H1 (cell line): Measurements from ENCODE around the gene GATA5. TPM values are rescaled to one million over a fixed set of nuclear protein-coding genes. Genes with fewer than 3 reads are reported as not detected.

Source experiments
- CTCF ChIA-PET: fragments of 300-600 bp; sonication (Branson Sonifier 250); formaldehyde crosslinking; loops from one replicate; lab custom pipeline; 2021; ENCODE audit not compliant: partially characterized antibody; lab: Charles Lee
- POLR2A ChIA-PET: fragments of 300-600 bp; sonication (Branson Sonifier 250); formaldehyde crosslinking; loops from one replicate; lab custom pipeline; 2021; ENCODE audit warnings: inconsistent platforms; ENCODE audit not compliant: partially characterized antibody; lab: Charles Lee
- DNase-seq, 2 experiments: peaks; one replicate each; pipeline versions ENCODE4 v3.0.0 to v3.0.0-alpha.2; 2010 to 2022; ENCODE audit warnings: low spot score in 2 of 2, low read depth in 1 of 2, mixed read lengths in 1 of 2
- FAIRE-seq: peaks from 2 replicates; lab custom pipeline; 2011; peaks lifted over from hg19 to GRCh38; lab: Jason Lieb, UNC
- H2AFZ ChIP-seq: 2 replicates; pipeline ENCODE4 v1.8.1; 2012; ENCODE audit warnings: low read length, inconsistent platforms
- H2AK5ac ChIP-seq: 2 replicates; pipeline ENCODE4 v1.6.1; 2013; ENCODE audit warnings: low read depth, low read length
- H2BK120ac ChIP-seq: replicated peaks from 2 replicates; pipeline ENCODE3; 2013; ENCODE audit warnings: low read depth, low read length, inconsistent platforms
- H2BK12ac ChIP-seq: 2 replicates; pipeline ENCODE4 v1.6.1; 2013; ENCODE audit warnings: low read depth, low read length
- H2BK15ac ChIP-seq: 2 replicates; pipeline ENCODE4 v1.6.1; 2013; ENCODE audit warnings: low read length
- H2BK20ac ChIP-seq: 2 replicates; pipeline ENCODE4 v1.6.1; 2013; ENCODE audit warnings: low read length
- H2BK5ac ChIP-seq: 2 replicates; pipeline ENCODE4 v1.6.1; 2013; ENCODE audit warnings: low read depth, low read length
- H3K14ac ChIP-seq: 2 replicates; pipeline ENCODE4 v1.6.1; 2013; ENCODE audit warnings: inconsistent platforms; ENCODE audit not compliant: insufficient read length
- H3K18ac ChIP-seq: 2 replicates; pipeline ENCODE4 v1.6.1; 2013; ENCODE audit warnings: low read length; ENCODE audit errors: extremely low read depth
- H3K23ac ChIP-seq: 2 replicates; pipeline ENCODE4 v1.6.1; 2013; ENCODE audit warnings: inconsistent platforms; ENCODE audit not compliant: insufficient read length
- H3K23me2 ChIP-seq: 2 replicates; pipeline ENCODE4 v1.6.1; 2013; ENCODE audit warnings: low read depth, low read length
- H3K27ac ChIP-seq: 2 replicates; pipeline ENCODE4 v1.6.1; 2011; ENCODE audit warnings: low read depth, low read length, inconsistent platforms
- H3K27me3 ChIP-seq, 4 experiments: replicated peaks in 1 of 4; 1 replicate in 1 of 4; 2 replicates in 3 of 4; pipeline versions ENCODE4 v1.6.1 to v1.8.1; 2011 to 2013; ENCODE audit warnings: low read length in 3 of 4, mild to moderate bottlenecking in 3 of 4, inconsistent platforms in 2 of 4, mixed read lengths in 2 of 4, moderate library complexity in 1 of 4; ENCODE audit not compliant: control insufficient read depth in 3 of 4, insufficient read depth in 3 of 4; ENCODE audit errors: extremely low read depth in 1 of 4
- H3K36me3 ChIP-seq, 4 experiments: 2 replicates each; pipeline versions ENCODE4 v1.6.1 to v1.8.1; 2011 to 2013; ENCODE audit warnings: mild to moderate bottlenecking in 4 of 4, low read length in 3 of 4, moderate library complexity in 2 of 4, control low read depth in 1 of 4, inconsistent platforms in 1 of 4; ENCODE audit not compliant: insufficient read depth in 4 of 4, control insufficient read depth in 2 of 4
- H3K4ac ChIP-seq: replicated peaks from 2 replicates; pipeline ENCODE3; 2013; ENCODE audit warnings: low read length, low read depth, mixed read lengths, inconsistent platforms; ENCODE audit not compliant: insufficient read length
- H3K4me1 ChIP-seq, 4 experiments: replicated peaks in 1 of 4; 1 replicate in 1 of 4; 2 replicates in 3 of 4; pipeline versions ENCODE4 v1.6.1 to v1.8.1; 2011 to 2013; ENCODE audit warnings: low read length in 3 of 4, inconsistent platforms in 2 of 4, mixed read lengths in 1 of 4; ENCODE audit not compliant: insufficient read depth in 4 of 4, control insufficient read depth in 3 of 4
- H3K4me2 ChIP-seq, 2 experiments: 2 replicates each; pipeline versions ENCODE4 v1.6.1 to v1.8.1; 2011 to 2013; ENCODE audit warnings: low read depth in 2 of 2, low read length in 2 of 2, control low read depth in 1 of 2, inconsistent platforms in 1 of 2, mild to moderate bottlenecking in 1 of 2; ENCODE audit not compliant: insufficient read depth in 1 of 2
- H3K4me3 ChIP-seq, 4 experiments: fragments of 200-600, 300-600 bp in 1 of 4; sonication (generic), shearing (Covaris generic), sonication (Bioruptor Twin) in 1 of 4; 2 replicates each; pipeline versions ENCODE4 v1.5.1 to v1.8.1; 2011 to 2016; ENCODE audit warnings: low read length in 4 of 4, low read depth in 3 of 4, control low read depth in 2 of 4, inconsistent platforms in 2 of 4, mild to moderate bottlenecking in 2 of 4, mixed read lengths in 1 of 4, moderate library complexity in 1 of 4; ENCODE audit not compliant: insufficient read depth in 2 of 4; ENCODE audit errors: extremely low read depth in 1 of 4
- H3K56ac ChIP-seq: replicated peaks from 2 replicates; pipeline ENCODE3; 2013; ENCODE audit warnings: low read depth, mild to moderate bottlenecking, mixed read lengths, low read length, inconsistent platforms; ENCODE audit not compliant: insufficient read length
- H3K79me1 ChIP-seq: 2 replicates; pipeline ENCODE4 v1.6.1; 2013; ENCODE audit warnings: low read depth, low read length, control low read depth
- H3K79me2 ChIP-seq, 2 experiments: 2 replicates each; pipeline versions ENCODE4 v1.6.1 to v1.8.1; 2012 to 2013; ENCODE audit warnings: low read length in 2 of 2, mild to moderate bottlenecking in 2 of 2, inconsistent platforms in 1 of 2; ENCODE audit not compliant: insufficient read depth in 2 of 2, control insufficient read depth in 1 of 2
- H3K9ac ChIP-seq, 4 experiments: replicated peaks in 1 of 4; 1 replicate in 1 of 4; 2 replicates in 3 of 4; pipeline versions ENCODE4 v1.6.1 to v1.8.1; 2011 to 2013; ENCODE audit warnings: low read depth in 3 of 4, low read length in 3 of 4, control low read depth in 2 of 4, mild to moderate bottlenecking in 2 of 4, moderate library complexity in 2 of 4, inconsistent platforms in 1 of 4; ENCODE audit errors: extremely low read depth in 1 of 4
- H3K9me3 ChIP-seq, 2 experiments: 2 replicates each; pipeline versions ENCODE4 v1.6.1 to v1.8.1; 2012 to 2013; ENCODE audit warnings: mild to moderate bottlenecking in 2 of 2, moderate library complexity in 2 of 2, control low read depth in 1 of 2, inconsistent platforms in 1 of 2, low read depth in 1 of 2, low read length in 1 of 2, mixed read lengths in 1 of 2; ENCODE audit not compliant: insufficient read depth in 2 of 2
- H4K20me1 ChIP-seq, 2 experiments: replicated peaks in 1 of 2; 2 replicates each; pipeline versions ENCODE3 to v1.8.1; 2011 to 2013; ENCODE audit warnings: inconsistent platforms in 2 of 2, low read length in 2 of 2, mild to moderate bottlenecking in 1 of 2; ENCODE audit not compliant: insufficient read depth in 2 of 2, control insufficient read depth in 1 of 2
- H4K5ac ChIP-seq: 2 replicates; pipeline ENCODE4 v1.6.1; 2013; ENCODE audit warnings: low read length, low read depth, mixed read lengths, inconsistent platforms; ENCODE audit not compliant: insufficient read length
- H4K8ac ChIP-seq: 2 replicates; pipeline ENCODE4 v1.8.0; 2013; ENCODE audit warnings: mild to moderate bottlenecking, moderate library complexity, low read length, inconsistent platforms; ENCODE audit not compliant: insufficient read depth; ENCODE audit errors: extremely low read depth
- H4K91ac ChIP-seq: replicated peaks from 2 replicates; pipeline ENCODE3; 2013; ENCODE audit warnings: low read length, mixed read lengths, inconsistent platforms; ENCODE audit not compliant: insufficient read length
- BRCA1 ChIP-seq: IDR thresholded peaks from 2 replicates; pipeline ENCODE4 v1.6.1; 2012; ENCODE audit warnings: low read depth, low read length, improper control_type of control experiment
- KDM1A ChIP-seq: fragments of 200-600, 300-600 bp; sonication (generic); IDR thresholded peaks from 2 replicates; pipeline ENCODE4 v1.7.1; 2016; ENCODE audit warnings: mild to moderate bottlenecking, low read length, borderline replicate concordance
- RAD21 ChIP-seq, 2 experiments: IDR thresholded peaks in 1 of 2; conservative IDR thresholded peaks in 1 of 2; 2 replicates each; pipeline ENCODE4 v1.6.1; 2011; ENCODE audit warnings: low read depth in 2 of 2, low read length in 2 of 2, improper control_type of control experiment in 1 of 2, inconsistent platforms in 1 of 2, mild to moderate bottlenecking in 1 of 2, moderate library complexity in 1 of 2
- RBBP5 ChIP-seq: IDR thresholded peaks from 2 replicates; pipeline ENCODE4 v1.7.1; 2012; ENCODE audit warnings: low read depth, mild to moderate bottlenecking, inconsistent platforms, low read length, moderate library complexity, borderline replicate concordance
- WGBS, 2 experiments: shearing (Covaris generic) in 1 of 2; methylation state at CpG; one replicate each; pipeline versions ENCODE4 v1.1.6 to v1.1.7; 2013 to 2015; ENCODE audit warnings: low lambda C conversion rate in 2 of 2, mixed read lengths in 2 of 2, inconsistent platforms in 1 of 2, low coverage in 1 of 2, missing lambda C conversion rate in 1 of 2; ENCODE audit not compliant: insufficient replicate concordance in 2 of 2, insufficient coverage in 1 of 2, insufficient read length in 1 of 2; ENCODE audit errors: extremely low coverage in 1 of 2, missing lambda C conversion rate in 1 of 2; 5-methylcytosine and 5-hydroxymethylcytosine counted together
- polyA plus RNA-seq, 7 experiments: library from polyadenylated mRNA; depleted of rRNA in 3 of 7; stranded (reverse) in 5 of 7; unstranded in 2 of 7; fragments of >200 nt in 5 of 7; fragments of 200-250 nt in 2 of 7; gene quantifications; 1 replicate in 5 of 7; 2 replicates in 1 of 7; 4 replicates in 1 of 7; pipeline versions ENCODE4 v1.2.1 to v1.2.3, GENCODE V29; 2011 to 2013; ENCODE audit warnings: missing spikeins in 2 of 7, mixed read lengths in 2 of 7
- total RNA-seq: library from RNA; stranded (reverse); fragmentation: NEBNext Ultra II Directional; extraction: Animal tissue kit (Norgen Biotek cat#: 25700); gene quantifications from 2 replicates; pipeline ENCODE4 v1.2.1, GENCODE V29; 2021

The GATA5 gene
- total and polyA plus RNA-seq, 2 of the 8 experiments (the other 6 are each of a cell fraction or from before 2014, with no cell fraction given) = 0.08 to 0.11 TPM

- no peak overlapping the region for H2AFZ ChIP-seq
- CTCF ChIA-PET = interaction anchor here (0.7 to 10.8 kb wide), 4 partner anchors 12 to 73 kb away, joined by 3 to 104 read pairs (median 4); no protein-coding TSS in a partner anchor
- 0 out of 2 replicates have a peak overlapping the region, but pooled peaks have one; percentile 84 for H2AK5ac ChIP-seq
- peak overlapping the region; percentile 98; the same call in 1 of the 2 replicates for H2BK5ac ChIP-seq
- peak overlapping the region; percentile 46 to 62 for H3K4me2 ChIP-seq
- H2BK12ac ChIP-seq = peak overlapping the region; percentile 95; the same call in 1 of the 2 replicates
- peak overlapping the region; percentile 75 for H4K8ac ChIP-seq
- H3K4me3 ChIP-seq = peak overlapping the region in 3 of 4 experiments; percentile 22 to 36 (median 28); a peak in 5 of 8 replicates
- H3K18ac ChIP-seq = peak overlapping the region; percentile 97
- H3K4ac ChIP-seq = peak overlapping the region; percentile 91
- H2BK120ac ChIP-seq = peak overlapping the region; percentile 92
- no peaks in the 10 kb centered on the region; a peak in 1 of 8 replicates for H3K36me3 ChIP-seq
- peak overlapping the region; percentile 58 for H3K27ac ChIP-seq
- no peak overlapping the region; a peak in 1 of 7 replicates for H3K9ac ChIP-seq
- peaks cover 0 to under 1% of the 10 kb centered on the region in 2 experiments for H4K20me1 ChIP-seq
- H3K56ac ChIP-seq = no peak overlapping the region
- POLR2A ChIA-PET = interaction anchor here (1.0 to 1.9 kb wide), 5 partner anchors 10 to 70 kb away, joined by 3 to 7 read pairs (median 5); no protein-coding TSS in a partner anchor
- DNase-seq (peak in 1 of 2 experiments; percentile 79), FAIRE-seq (no peak)
- peak overlapping the region; percentile 89 for H4K5ac ChIP-seq
- peak overlapping the region; percentile 98 for H4K91ac ChIP-seq
- H3K23ac ChIP-seq = no peak overlapping the region
- peak overlapping the region; percentile 88; the same call in 1 of the 2 replicates for H2BK15ac ChIP-seq
- H3K14ac ChIP-seq = no peak overlapping the region
- H3K9me3 ChIP-seq = no peaks in the 10 kb centered on the region
- TF ChIP-seq RAD21 (IDR thresholded peaks at IDR 0.05 in 1 of 2, conservative IDR thresholded peaks at IDR 0.05 in 1 of 2; ENCODE audit: low read depth in 2 of 2, low read length in 2 of 2) (no peak), BRCA1 (no peak), RBBP5 (0 out of 2 replicates have a peak, but pooled peaks have one; percentile 66), KDM1A (peak; percentile 55; the same call in 1 of the 2 replicates)
- WGBS, 2 experiments = 52% methylated on average over 22 of the region's 22 CpGs; no CpG with 5 or more reads in 1 of the 2 experiments
- no peaks in the 10 kb centered on the region for H3K79me1 ChIP-seq
- no peaks in the 10 kb centered on the region for H3K79me2 ChIP-seq
- peaks cover 0 to 43% (median 31%) of the 10 kb centered on the region in 4 experiments; a peak in 6 of 7 replicates for H3K4me1 ChIP-seq
- no peaks in the 10 kb centered on the region; a peak in 1 of 7 replicates for H3K27me3 ChIP-seq
- H2BK20ac ChIP-seq = peak overlapping the region; percentile 98; the same call in 1 of the 2 replicates
- H3K23me2 ChIP-seq = peaks cover 3% of the 10 kb centered on the region
Measured at GRCh38 chr20:62426699-62427131, 49.1 kb downstream of the GATA5 start.
